HepG2 (cell line): ENCODE data around the gene SLC13A3. TPM values are rescaled to one million over a fixed set of nuclear protein-coding genes. Genes with fewer than 3 reads are reported as not detected.

Experiments
- ATAC-seq: fragments of 200-7000 bp; cut with Tn5 transposase; 3 replicates; pipeline ENCODE4 v1.9.1; 2020; ENCODE audit warnings: mild to moderate bottlenecking, moderate library complexity
- BruUV-seq: library from RNA; stranded (reverse); fragments of 400-500 nt; replicated peaks from 2 replicates; lab custom pipeline; 2021; lab: Mats Ljungman, UMichigan
- CTCF ChIA-PET: fragments of 300-600 bp; formaldehyde crosslinking; extraction: SDS; loops from one replicate; lab custom pipeline; 2021; ENCODE audit warnings: low total read pairs, inconsistent platforms, low intra/inter-chr PET ratio; lab: Yijun Ruan, JAX
- POLR2A ChIA-PET: fragments of 350-600 bp; sonication (Branson Sonifier 250); formaldehyde crosslinking; loops from one replicate; lab custom pipeline; 2020; ENCODE audit warnings: antibody characterized with exemption, inconsistent platforms; lab: Yijun Ruan, JAX
- DNase-seq: peaks from one replicate; pipeline ENCODE4 v3.0.0-alpha.2; 2015; ENCODE audit warnings: low spot score
- FAIRE-seq: peaks from 3 replicates; lab custom pipeline; 2011; peaks lifted over from hg19 to GRCh38; lab: Jason Lieb, UNC
- H2AFZ ChIP-seq: one replicate; pipeline ENCODE4 v1.6.1; 2011; ENCODE audit warnings: low read length, inconsistent platforms
- H3K27ac ChIP-seq: fragments of 300-600 bp; 3 replicates; pipeline ENCODE4 v1.8.0; 2011; ENCODE audit warnings: mixed run types, mild to moderate bottlenecking, mixed read lengths, low read length, inconsistent platforms; ENCODE audit not compliant: insufficient read depth; ENCODE audit errors: extremely low read length
- H3K27me3 ChIP-seq, 2 experiments: fragments of 200-600 bp in 1 of 2; 2 replicates in 1 of 2; 3 replicates in 1 of 2; pipeline versions ENCODE4 v1.6.0 to v1.8.0; 2011; ENCODE audit warnings: low read length in 2 of 2, mild to moderate bottlenecking in 2 of 2, moderate library complexity in 2 of 2, inconsistent platforms in 1 of 2; ENCODE audit not compliant: insufficient read depth in 2 of 2, control insufficient read depth in 1 of 2
- H3K36me3 ChIP-seq, 2 experiments: fragments of 200-600 bp in 1 of 2; replicated peaks in 1 of 2; 2 replicates in 1 of 2; 3 replicates in 1 of 2; pipeline versions ENCODE4 v1.5.1 to v1.8.0; 2011; ENCODE audit warnings: low read length in 2 of 2, inconsistent platforms in 1 of 2; ENCODE audit not compliant: insufficient read depth in 2 of 2, control insufficient read depth in 1 of 2
- H3K4me1 ChIP-seq: 2 replicates; pipeline ENCODE4 v1.5.1; 2012; ENCODE audit warnings: low read length, inconsistent platforms; ENCODE audit not compliant: insufficient read depth
- H3K4me2 ChIP-seq: 2 replicates; pipeline ENCODE4 v1.6.0; 2011; ENCODE audit warnings: low read depth, low read length, inconsistent platforms
- H3K4me3 ChIP-seq, 3 experiments: fragments of 200-600 bp in 1 of 3; sonication (generic), shearing (Covaris generic) in 1 of 3; replicated peaks in 1 of 3; 2 replicates each; pipeline ENCODE4 v1.5.1; 2011 to 2016; ENCODE audit warnings: low read length in 3 of 3, inconsistent platforms in 2 of 3, low read depth in 2 of 3, mild to moderate bottlenecking in 2 of 3, control low read depth in 1 of 3, mixed read lengths in 1 of 3; ENCODE audit not compliant: insufficient read depth in 1 of 3
- H3K79me2 ChIP-seq: one replicate; pipeline ENCODE4 v1.6.1; 2011; ENCODE audit warnings: low read length, inconsistent platforms; ENCODE audit not compliant: insufficient read depth
- H3K9ac ChIP-seq: 2 replicates; pipeline ENCODE4 v1.6.0; 2011; ENCODE audit warnings: mild to moderate bottlenecking, low read depth, low read length, inconsistent platforms; ENCODE audit not compliant: insufficient read depth
- H3K9me3 ChIP-seq: 2 replicates; pipeline ENCODE4 v1.5.1; 2012; ENCODE audit warnings: mild to moderate bottlenecking, low read length
- H4K20me1 ChIP-seq: 2 replicates; pipeline ENCODE4 v1.6.0; 2011; ENCODE audit warnings: inconsistent platforms, mild to moderate bottlenecking, low read length, moderate library complexity; ENCODE audit not compliant: insufficient read depth
- ELF4 ChIP-seq: sonication (generic); formaldehyde crosslinking; IDR thresholded peaks from 2 replicates; pipeline ENCODE4 v1.5.0; 2020; ENCODE audit warnings: missing genetic modification reagents, mild to moderate bottlenecking, moderate library complexity, borderline replicate concordance
- ZMYM3 ChIP-seq: sonication (generic); formaldehyde crosslinking; IDR thresholded peaks from 2 replicates; pipeline ENCODE4 v1.5.1; 2020; ENCODE audit warnings: mild to moderate bottlenecking, missing genetic modification reagents
- ZNF619 ChIP-seq: sonication (generic); formaldehyde crosslinking; IDR thresholded peaks from 2 replicates; pipeline ENCODE4 v1.4.0; 2020; ENCODE audit warnings: mild to moderate bottlenecking, missing genetic modification reagents
- ZNF629 ChIP-seq: sonication (generic); formaldehyde crosslinking; conservative IDR thresholded peaks from 2 replicates; pipeline ENCODE4 v1.5.0; 2020; ENCODE audit warnings: missing genetic modification reagents
- ZNF704 ChIP-seq: sonication (generic); formaldehyde crosslinking; IDR thresholded peaks from 2 replicates; pipeline ENCODE4 v1.8.1; 2023; ENCODE audit warnings: mild to moderate bottlenecking, inconsistent platforms, moderate library complexity, missing genetic modification reagents, borderline replicate concordance
- WGBS: methylation state at CpG from one replicate; pipeline ENCODE4 v1.1.6; 2017; ENCODE audit warnings: low lambda C conversion rate; 5-methylcytosine and 5-hydroxymethylcytosine counted together
- in situ Hi-C: cut with HindIII; loops from 2 replicates; pipeline ENCODE4 v1.10.0; 2017; ENCODE audit warnings: low pct_unique_long_range_greater_than_20kb; ENCODE audit not compliant: extremely low pct_ligation_motif_present
- intact Hi-C: fragments of 100-400 bp; cut with micrococcal nuclease; formaldehyde crosslinking; loops from one replicate; pipeline ENCODE4 v1.10.0; 2022; ENCODE audit not compliant: unreplicated experiment
- polyA plus RNA-seq, 8 experiments: library from polyadenylated mRNA; depleted of rRNA in 3 of 8; stranded (reverse) in 7 of 8; unstranded in 1 of 8; fragments of >200 nt; fragmentation: Illumina TruSeq in 4 of 8; extraction: Trizol in 4 of 8; gene quantifications; 2 replicates each; pipeline versions ENCODE4 v1.2.1 to v1.2.3, GENCODE V29; 2011 to 2016; ENCODE audit warnings: low read depth in 4 of 8, missing spikeins in 1 of 8, mixed read lengths in 1 of 8; ENCODE audit not compliant: insufficient read depth in 1 of 8
- total RNA-seq, 5 experiments: library from RNA; depleted of rRNA; stranded (reverse); fragments of >200 nt; fragmentation: Illumina TruSeq; extraction: Trizol; gene quantifications; 2 replicates each; pipeline ENCODE4 v1.2.3, GENCODE V29; 2016; ENCODE audit warnings: low read depth in 1 of 5

The SLC13A3 gene
- total and polyA plus RNA-seq, 2 of the 13 experiments (the other 11 are each of a cell fraction or from before 2014, with no cell fraction given), result 66.5 to 76.0 TPM

GRCh38 chr20:46573788-46574584 lies 77.3 kb downstream of the SLC13A3 start:
- intact Hi-C loops, result no loop called here

GRCh38 chr20:46573234-46573633 lies 78.0 kb downstream of the SLC13A3 start:
- intact Hi-C loops, result no loop called here
- no peak overlapping the region for H3K9ac ChIP-seq
- ChIA-PET POLR2A (interaction anchor here (1.2 kb wide), 1 partner anchor 78 kb away, joined by 3 read pairs; the partner anchor contains the start of gene SLC13A3), CTCF (no interaction called here)
- no peaks in the 10 kb centered on the region for H3K9me3 ChIP-seq
- no peak for DNase-seq
- no peak overlapping the region for H2AFZ ChIP-seq
- H3K27me3 ChIP-seq, result no peaks in the 10 kb centered on the region
- peaks cover 11% of the 10 kb centered on the region for H3K4me1 ChIP-seq
- TF ChIP-seq ZNF704 (CRISPR knock-in tag) (no peak), ELF4 (CRISPR knock-in tag) (no peak), ZMYM3 (CRISPR knock-in tag) (peak; percentile 7; the same call in 1 of the 2 replicates)
- H3K79me2 ChIP-seq, result no peaks in the 10 kb centered on the region
- no peak overlapping the region for H3K27ac ChIP-seq
- no peak for ATAC-seq
- BruUV-seq, result no TSS peak
- H3K4me2 ChIP-seq, result no peak overlapping the region
- H3K36me3 ChIP-seq, result peaks cover 15 to 26% of the 10 kb centered on the region in 2 experiments; a peak in 4 of 5 replicates
- WGBS, result 98% methylated on average over 6 of the region's 6 CpGs
- no peaks in the 10 kb centered on the region for H4K20me1 ChIP-seq
- FAIRE-seq, result no peak
- in situ Hi-C loops, result no loop called here
- no peak overlapping the region for H3K4me3 ChIP-seq

More at GRCh38 chr20:46573788-46574584, 77.3 kb downstream of the SLC13A3 start:
- Histone ChIP-seq H3K9me3 (no peaks in the 10 kb centered on the region), H3K36me3 (peaks cover 15 to 26% of the 10 kb centered on the region in 2 experiments), H2AFZ (no peak overlapping the region), H3K4me2 (no peak overlapping the region), H3K27me3 (no peaks in the 10 kb centered on the region), H4K20me1 (no peaks in the 10 kb centered on the region), H3K4me3 (no peak overlapping the region)
- TSS peak; percentile 5 for BruUV-seq
- CTCF ChIA-PET, result no interaction called here
- WGBS, result 96% methylated on average over 19 of the region's 19 CpGs
- DNase-seq, result no peak
- in situ Hi-C loops, result no loop called here
- TF ChIP-seq ZNF619, result no peak
- TF ChIP-seq ZNF629, result peak; percentile 39; the same call in 1 of the 2 replicates
- TF ChIP-seq, all 625 proteins: peak for 1
- POLR2A ChIA-PET, result interaction anchor here (1.2 kb wide), 1 partner anchor 77 kb away, joined by 3 read pairs; the partner anchor contains the start of gene SLC13A3
- ATAC-seq (no peak), FAIRE-seq (no peak)
- peaks cover 4% of the 10 kb centered on the region for H3K4me1 ChIP-seq
- H3K79me2 ChIP-seq, result no peaks in the 10 kb centered on the region
- no peak overlapping the region for H3K27ac ChIP-seq
- no peak overlapping the region for H3K9ac ChIP-seq
